NCI-H187 treated with DMSO at 0.1 percent for 48 hours (cell line): ENCODE data around the gene LHX2.

ENCODE experiments used
- DNase-seq: peaks from one replicate; lab custom pipeline; 2025; lab: John Stamatoyannopoulos, UW

The LHX2 gene

DNA sequence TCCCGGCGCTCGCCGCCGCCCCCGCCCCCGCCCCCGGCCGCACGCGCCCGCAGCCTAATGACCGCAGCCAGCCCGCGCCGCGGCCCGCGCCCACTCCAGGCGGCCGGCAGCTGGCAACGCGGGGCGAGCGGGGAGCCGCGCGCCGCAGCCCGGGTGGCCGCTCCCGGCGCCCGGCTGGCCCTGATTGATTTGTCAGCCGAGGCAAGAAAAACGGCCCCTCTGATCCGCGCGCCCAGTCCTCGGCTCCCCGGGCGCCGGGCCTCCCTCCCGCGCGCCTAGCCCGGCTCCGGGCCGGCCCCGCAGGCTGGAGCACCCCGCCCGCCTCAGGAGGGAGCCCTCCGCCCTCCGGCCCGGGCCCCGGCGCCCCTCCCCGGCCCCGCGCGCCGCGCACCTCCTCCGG, 11.9 kb upstream of the LHX2 start:
- no peak for DNase-seq

DNA sequence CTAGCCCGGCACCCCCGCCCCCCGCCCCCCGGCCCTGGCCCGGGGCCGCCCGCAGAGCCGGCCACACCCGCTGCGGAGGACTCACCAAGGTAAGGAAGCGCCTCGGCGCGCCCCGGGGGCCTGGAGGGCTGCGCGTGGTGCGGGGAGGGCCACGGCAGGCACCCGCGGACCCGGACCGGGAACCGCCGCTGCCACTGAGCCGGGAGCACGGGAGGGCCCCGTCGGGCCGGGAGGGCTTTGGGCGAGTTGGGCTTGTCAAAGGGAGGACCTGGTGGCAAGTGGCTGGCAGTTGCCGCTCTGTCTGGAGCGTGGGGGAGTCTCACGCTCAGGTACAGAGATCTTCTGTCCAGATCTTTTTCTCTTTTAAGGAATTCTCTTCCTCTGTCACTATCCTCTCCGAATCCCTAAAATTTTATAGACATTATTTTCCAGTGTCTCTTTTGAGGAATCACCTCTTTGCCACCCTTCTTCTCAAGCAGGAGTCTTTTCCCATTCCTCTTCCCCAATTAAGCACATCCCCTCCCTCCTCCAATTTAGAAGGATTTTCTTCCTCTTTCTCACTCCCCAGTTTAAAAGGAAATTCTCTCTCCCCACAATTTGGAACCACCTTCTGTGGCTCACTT, 11.3 kb upstream of the LHX2 start:
- no peak for DNase-seq

DNA sequence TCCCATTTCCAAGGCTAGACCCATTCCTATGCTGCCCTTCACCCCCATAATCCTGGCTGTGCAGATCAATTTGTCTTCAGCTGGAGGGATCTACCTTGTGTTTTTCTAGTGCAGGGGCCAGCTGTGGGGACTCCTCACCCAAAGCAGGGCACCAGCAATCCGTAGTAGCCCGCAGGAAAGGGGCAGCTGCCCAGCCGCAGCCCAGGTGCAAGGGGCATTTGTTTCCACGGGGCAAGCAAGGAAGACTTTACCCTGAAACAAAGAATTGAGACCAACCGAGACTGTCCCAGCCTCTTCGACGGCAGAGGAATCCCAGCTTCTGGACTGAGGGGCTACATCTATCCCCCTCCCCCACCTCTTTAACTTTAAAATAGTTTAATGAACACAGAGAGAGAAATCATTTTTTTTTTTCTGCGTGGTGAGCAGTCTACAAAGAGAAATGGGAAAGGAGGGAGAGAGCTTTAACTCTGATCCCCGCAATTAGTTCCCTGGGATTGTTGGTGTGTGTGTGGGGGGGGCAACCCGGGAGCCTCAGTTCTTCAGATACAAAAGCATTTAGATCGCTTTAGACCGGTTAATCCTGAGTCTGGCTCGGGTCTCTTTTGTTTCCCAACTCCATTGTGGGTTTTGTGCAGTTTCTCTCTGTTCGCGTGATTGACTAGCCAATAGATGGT, 10.6 kb upstream of the LHX2 start:
- no peak for DNase-seq

DNA sequence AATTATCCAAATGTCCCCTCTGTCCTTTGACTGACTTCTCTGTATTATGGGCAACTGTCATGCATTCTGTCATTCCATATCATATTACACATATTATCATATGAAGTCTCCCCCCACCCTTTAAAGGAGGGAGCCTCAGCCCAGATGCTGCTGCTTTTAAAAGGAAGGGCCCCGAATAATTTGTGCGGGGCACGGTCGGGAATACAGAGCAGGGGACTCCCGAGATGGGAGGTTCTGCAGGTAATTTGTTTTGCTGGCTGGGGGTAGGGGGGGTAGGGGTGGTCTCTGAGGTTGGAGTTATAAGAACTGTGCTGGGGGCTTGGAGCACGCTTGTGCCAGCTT, 10.1 kb upstream of the LHX2 start:
- DNase-seq = no peak

DNA sequence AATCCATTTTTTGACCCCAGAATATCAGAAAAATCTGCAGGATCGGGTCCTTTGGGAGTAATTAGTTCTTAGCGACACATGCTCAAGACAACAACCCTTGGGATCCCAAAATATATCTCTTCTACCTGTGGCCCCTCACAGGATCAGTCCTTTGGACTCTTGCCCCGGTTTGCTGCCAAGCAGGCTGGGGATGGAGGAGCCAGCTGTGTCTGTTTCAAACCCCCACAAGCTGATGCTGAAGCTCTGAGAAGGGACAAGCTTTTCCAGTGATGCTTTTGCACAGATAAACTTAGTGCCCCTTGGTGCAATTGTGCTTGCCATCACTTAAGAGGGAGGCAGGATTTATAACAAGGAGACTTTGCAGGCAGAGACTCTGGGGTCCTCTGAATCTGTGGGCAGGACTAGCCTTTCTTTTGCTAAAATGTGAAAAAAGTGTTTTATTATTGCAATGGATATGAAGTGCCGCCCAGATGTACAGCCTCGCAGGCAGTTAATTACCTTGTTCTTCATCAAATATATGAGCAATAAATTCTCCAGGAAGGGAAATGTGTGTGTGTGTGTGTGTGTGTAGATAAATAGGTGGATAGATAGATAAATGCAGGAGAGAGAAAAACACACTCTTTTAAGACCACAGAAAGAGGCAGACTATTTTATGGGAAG, 9.6 kb upstream of the LHX2 start:
- DNase-seq = no peak

DNA sequence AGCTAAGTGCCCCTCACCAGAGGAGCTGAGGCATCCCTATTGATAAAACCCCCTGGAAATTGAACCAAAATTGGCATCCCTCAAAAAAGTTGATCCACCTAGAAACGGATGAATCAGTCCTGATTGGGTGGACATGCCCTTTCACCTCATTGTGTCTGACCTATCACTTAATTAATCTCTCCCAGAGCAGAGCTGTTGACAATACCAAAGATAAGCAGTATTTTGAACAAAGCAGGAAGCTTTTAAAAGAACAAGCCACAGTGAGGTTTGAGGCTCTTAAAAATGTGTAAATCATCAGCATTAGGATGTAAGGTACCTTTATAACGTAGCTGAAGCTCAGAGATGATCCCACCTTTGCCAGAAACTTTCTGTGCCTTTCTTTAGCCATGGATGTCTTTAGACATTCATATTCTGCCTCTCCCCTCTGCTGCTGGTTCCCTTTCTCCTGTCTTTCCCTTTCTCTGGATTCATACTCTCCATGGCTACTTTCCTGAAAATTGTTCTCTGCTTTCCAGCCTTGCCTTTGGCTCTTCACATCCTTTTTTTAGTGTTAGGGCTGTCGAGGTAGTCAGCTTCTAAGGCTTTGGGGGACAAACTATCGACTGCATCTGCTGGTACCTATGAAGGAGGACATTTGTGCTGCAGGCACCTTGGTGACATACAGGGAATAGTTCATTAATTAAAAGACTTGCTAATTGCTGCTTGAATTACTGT, 7.8 kb upstream of the LHX2 start:
- no peak for DNase-seq

DNA sequence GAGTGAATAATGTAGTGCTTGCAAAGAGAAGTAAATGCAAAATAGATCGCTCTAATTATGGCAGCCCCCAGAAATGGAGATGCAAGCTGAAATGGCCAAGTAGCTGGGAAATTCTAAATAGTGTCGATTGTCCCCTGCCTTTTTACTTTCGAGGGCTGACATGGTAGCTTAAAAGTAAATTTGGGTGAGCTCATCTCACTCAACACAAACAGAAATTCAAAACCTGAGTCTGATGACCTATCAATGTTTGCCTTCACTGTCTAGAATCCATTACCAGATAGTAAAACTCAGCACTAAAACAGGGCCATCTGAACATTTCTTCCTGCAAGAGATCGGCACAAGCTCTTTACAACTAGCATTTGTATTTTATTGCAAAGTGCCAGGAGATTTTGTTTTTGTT, 7.0 kb upstream of the LHX2 start:
- DNase-seq = no peak

DNA sequence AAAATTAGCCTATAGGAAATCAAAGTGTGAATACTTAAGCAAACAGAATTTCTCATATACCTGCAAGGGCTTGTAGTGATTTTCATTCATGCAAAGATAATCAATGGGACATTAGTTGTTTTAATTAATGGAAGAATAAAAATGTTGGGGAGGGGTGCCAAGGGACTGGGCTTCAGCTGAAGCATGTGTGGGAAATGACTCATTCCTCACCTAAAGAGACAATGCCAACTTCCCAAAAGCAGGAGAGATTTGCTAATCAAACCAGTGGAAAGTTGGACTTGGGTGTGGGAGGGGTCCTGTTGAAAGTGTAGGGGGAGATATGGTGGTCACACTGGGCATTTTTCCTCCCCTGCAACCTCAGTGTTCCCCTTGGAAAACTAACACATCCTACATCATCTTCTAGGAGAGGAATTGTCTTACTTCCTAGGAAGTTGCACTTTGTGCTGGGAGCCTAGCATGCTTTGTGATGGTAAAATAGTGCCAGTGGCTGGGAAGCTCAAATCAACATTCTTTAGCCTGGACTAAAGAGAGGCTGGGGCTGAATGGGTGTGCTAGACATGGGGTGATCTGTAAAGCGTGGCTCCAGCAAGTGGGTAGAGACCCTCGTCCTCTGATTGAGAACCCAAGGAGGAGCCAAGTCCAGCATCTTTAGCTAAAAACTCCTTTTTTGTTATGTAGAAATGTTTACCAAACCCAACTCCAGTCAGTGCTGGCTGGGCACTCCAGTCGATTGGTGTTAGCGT, 6.4 kb upstream of the LHX2 start:
- no peak for DNase-seq

DNA sequence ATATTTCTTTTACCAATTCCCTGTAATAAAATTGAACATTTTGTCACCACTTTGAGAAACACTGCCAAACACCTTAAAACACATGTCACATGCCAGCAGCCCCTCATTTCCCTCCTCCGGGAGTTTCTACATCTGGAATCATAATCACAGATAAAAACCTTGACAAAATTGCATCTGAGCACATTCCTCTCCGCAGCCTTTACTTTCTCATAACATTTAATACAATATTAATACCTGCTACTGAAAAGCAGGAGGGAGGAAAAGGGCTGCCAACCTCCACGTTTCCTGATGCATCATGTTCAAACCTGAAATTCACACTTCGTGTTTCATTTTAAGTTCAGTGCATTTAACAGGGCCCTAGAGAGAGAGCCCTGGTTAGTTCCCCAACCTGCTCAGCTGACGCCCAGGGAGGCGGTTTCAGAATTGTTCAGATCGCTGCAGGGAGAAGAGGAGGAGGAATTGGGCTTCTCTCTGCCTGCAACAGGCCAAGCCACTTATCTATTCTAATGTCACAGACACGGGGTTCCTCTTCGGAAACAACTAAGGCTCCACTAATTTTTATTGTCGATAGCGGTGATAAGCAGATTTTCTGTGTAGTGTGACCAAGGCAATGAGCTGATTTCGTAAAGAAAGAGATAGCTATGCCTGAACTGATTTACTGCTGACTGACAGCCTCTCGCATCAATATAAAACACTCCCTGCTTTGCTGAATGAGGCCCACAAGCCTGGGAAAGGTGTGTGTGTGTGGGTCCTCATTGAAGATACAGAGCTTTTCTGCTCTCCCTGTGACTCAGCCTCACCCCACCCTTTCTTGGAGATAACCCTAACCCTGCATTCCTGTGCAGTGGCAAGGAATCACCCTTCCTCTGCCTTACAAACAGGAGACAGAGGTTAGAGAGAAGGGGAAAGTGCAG, 4.9 kb upstream of the LHX2 start:
- DNase-seq = no peak

DNA sequence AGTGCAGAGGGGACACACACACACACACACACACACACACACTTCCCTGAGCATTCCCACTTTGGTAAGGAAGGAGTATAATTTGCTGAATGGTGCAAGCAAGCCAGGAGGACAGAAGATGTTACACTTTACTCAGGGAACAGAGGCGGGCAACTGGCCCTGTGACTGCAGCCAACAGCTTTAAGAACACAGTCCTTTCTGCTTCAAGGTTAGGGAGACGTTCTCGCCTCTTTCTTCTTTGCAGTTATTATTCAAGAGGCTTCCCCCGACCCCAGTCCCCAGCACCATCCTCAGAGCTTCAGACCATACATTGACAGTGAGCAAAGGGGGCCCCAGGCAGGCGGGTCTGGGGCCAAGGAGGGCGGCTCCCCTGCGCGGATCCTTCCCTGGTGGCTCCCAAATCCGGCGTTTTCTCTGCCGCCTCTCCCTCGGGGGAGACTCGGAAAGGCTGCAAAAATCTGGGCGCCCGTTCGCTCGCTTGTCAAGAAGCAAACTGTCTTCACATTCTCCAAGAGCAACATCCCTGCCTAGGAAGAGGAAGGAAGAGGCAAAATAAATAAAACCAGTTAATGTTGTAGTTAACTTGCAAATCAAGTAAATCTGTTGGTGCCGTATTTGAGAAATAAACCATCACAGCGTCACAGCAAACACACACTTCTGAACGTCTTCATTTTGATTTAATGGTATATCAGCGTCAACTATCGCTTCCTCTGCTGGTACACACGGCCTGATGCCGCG, 3.8 kb upstream of the LHX2 start:
- no peak for DNase-seq

DNA sequence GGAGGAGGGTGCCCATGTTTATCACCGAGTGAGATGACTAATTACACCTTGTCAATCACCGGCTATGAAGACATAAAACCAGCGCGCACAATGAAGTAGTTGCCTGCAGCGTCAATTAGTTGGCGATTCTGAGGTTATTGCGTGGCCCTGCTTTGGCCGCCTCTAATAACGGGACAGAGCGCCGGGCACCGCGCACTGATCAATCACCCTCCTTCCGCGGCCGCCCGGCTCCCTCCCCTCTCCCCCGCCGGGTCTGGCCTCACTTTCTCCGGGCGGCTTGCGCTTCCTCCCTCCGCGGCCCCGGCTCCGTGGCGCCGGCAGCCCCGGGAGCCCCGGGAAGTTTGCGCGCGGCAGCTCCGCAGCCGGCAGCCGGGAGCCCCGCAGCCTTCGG, 3.3 kb upstream of the LHX2 start:
- no peak for DNase-seq

DNA sequence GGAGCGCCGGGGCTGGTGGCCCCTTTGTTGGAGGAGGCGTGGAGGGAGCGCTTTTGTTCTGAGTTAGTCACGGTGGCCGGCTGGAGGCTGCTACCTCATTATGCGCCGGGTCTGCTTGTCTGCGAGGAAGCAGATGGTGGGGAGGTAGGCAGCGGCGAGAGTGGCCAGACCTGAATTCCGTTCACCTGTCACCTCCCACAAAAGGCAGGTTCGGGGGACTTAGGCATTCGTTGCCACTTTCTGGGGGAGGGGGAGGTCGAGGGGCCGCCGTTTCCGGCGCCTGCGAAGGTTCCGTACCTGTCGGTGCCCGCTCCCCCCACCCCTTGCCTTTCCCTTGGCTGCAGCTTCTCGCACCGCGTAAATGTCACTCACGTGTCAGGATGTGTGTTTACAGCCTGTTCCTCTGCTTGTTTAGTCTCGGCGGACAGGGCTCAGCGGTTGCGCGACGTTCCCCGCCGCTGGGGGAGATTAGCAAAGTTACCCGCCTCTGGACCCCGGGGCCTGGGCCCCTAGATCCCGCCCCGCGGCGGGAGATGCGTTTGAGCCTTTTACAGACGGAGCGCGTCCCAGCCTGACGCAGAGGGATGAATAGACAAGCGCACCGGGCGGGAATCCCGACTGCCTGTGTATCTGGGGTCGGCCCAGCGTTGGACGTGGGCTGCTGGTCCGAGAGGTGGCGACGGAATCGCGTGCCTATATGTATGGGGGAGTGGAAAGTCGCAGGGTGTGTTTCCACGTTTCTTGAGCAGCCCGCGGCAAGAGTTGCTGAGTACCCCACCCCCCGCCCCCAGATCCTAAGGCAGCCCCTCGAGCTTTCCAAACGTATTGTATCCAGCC, 2.7 kb upstream of the LHX2 start:
- no peak for DNase-seq

DNA sequence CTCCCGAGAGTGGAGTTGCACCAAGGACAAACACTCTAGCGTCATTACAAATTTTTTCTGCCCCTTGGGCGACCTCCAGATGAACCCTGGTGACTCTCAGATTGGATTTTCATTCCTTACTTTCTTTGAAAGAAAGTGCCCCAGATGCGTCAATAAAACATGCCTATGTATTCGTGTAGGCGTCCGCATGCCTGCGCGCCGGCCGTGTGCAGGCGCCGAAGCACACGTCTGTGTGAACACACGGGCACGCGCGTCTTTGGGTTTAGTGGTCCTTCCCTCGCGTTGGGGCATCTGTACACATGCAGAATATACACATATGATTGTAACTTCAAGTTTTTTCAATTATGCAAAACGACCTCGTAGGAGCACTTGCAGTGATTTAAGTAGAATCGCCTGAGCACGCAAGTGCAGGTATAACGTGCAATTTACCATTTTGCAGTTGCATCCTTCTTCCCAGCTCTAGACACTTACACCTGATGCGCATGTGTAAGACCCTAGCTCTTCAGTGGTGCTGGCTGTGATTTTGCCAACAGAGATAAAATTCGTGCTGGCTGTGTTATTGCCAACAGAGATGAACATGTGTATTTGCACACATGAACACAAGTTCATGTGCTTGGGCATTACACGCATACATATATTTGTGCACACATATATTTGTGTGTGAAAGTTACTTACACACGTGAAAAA, 1.9 kb upstream of the LHX2 start:
- DNase-seq = no peak

DNA sequence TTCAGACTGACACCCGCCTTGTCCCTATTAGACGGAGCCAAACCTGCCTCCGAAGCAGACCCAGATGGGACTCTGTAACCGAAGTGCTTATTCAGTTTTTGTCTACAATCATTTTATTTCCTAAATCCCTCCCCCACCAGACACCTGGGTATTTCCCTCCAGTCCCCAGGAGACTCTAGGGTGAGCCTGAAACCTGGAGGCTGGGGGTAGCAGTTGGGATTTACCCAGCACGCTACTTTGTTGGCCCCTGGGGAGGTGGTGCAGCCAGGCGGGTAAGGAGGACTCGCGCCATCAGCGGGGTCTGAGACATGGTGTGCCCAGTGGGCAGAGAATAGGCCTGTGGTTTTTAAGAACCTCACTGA, 1.3 kb upstream of the LHX2 start:
- DNase-seq = no peak

DNA sequence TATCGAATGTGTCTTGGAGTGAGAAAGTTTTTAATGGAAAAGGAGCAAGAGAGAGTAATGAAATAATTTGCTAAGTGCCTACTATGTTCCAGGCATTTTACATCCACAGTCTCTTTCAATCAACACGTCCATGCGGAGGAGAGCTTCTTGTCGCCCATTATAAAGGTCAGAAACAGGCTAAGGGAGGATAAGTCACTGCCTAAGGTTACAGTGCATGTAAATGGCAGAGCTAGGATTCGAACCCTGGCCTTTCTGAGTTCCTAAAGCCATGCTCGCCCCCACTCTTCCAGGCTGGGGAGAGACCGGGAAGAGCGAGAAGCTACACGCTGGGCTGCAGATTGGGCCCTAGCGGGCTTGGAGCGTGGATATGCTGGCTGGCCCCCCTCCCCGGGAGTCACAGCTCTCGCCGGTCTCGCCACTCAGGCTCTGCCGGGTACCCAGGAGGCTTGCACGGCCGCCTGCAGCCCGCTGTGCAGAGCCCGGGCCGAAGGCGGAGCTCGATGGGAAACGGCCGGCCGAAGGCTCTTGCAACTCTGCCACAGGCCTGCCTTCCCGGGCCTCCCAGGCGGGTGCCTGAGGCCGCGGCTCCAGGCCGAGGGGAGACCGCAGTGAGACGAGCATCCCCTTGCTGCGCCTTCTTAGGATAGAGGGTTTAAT, 775 bp upstream of the LHX2 start:
- DNase-seq = no peak

DNA sequence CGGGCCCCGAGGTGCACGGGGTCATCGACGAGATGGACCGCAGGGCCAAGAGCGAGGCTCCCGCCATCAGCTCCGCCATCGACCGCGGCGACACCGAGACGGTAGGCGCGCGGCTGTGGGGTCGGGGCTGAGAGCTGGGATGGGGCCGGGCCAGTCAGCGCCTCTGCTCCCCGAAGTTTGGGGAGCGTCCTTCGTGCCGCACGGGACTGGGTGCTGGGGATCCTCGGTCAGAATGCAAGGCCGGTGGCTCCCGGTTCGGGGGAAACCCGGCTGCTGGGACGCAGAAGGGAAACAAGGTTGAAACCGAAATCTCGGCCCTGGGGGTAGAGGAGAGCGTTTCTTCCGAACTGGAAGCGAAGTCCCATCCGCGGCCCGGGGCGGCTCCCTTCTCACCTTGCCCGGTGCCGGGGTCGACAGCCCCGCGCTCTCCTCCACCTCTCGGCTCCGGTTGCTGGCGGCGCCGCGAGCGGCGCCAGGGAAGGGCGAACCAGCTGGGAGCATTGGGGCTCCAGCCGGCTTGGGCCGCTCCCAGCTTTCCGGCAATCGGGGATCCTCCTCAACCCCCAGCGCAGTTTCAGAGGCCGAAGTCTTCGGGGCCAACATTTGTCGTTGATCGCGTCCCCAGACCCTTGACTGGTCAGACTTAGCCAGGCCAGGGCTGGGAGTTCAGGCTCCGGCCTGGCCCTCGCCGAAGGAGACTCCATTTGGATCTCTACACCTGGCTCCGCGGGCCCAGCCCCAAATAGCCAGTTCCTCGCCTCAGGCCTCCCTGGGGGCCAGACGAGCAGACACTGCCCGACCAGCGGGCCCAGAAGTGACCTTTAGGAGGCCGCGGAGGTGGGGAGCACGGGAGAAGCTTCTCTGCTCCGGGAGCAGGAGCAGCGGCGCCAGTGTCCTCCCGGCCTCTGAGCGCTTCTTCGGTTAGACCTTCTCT, 1.1 kb downstream of the LHX2 start:
- no peak for DNase-seq
